Transverse colon (tissue), 4 donors: ENCODE data around the gene ARHGEF7. TPM values are rescaled to one million over a fixed set of nuclear protein-coding genes. Genes with fewer than 3 reads are reported as not detected.
"Not testable (repeated sequence)": the region's sequence is repeated elsewhere in the genome, so short reads cannot be mapped to it uniquely, and the experiment has no call there.

Experiments used
- DNase-seq: peaks from one replicate; pipeline ENCODE4 v3.0.0-alpha.2; 2019
- H3K27ac ChIP-seq, 4 donors: fragments of 200-600 bp; sonication (generic); 2 replicates each; pipeline ENCODE4 v1.5.1; 2016 to 2018; ENCODE audit warnings: inconsistent platforms in 4 of 4
- H3K27me3 ChIP-seq: fragments of 200-600 bp; sonication (generic); 2 replicates; pipeline ENCODE4 v1.5.1; 2017; ENCODE audit warnings: inconsistent platforms
- H3K36me3 ChIP-seq, 4 donors: fragments of 200-600 bp; sonication (generic); 2 replicates each; pipeline ENCODE4 v1.5.1; 2017 to 2019; ENCODE audit warnings: inconsistent platforms in 4 of 4
- H3K4me1 ChIP-seq, 4 donors: fragments of 200-600 bp; sonication (generic); 2 replicates each; pipeline ENCODE4 v1.5.1; 2017 to 2020; ENCODE audit warnings: inconsistent platforms in 4 of 4
- H3K4me3 ChIP-seq, 4 donors: fragments of 200-600 bp; sonication (generic); 1 replicate in 1 of 4; 2 replicates in 3 of 4; pipeline versions ENCODE4 v1.5.1 to v1.6.1; 2017 to 2019; ENCODE audit warnings: inconsistent platforms in 4 of 4
- H3K9me3 ChIP-seq, 2 donors: fragments of 200-600 bp; sonication (generic); 2 replicates each; pipeline ENCODE4 v1.5.1; 2017 to 2019; ENCODE audit warnings: inconsistent platforms in 2 of 2
- CTCF ChIP-seq, 5 experiments: fragments of 200-600 bp in 3 of 5; fragments of 450-650 bp in 2 of 5; sonication (generic) in 3 of 5; IDR thresholded peaks; 1 replicate in 2 of 5; 2 replicates in 3 of 5; pipeline ENCODE4 v1.5.1; 2016 to 2017; ENCODE audit warnings: antibody characterized with exemption in 5 of 5, inconsistent platforms in 3 of 5, mild to moderate bottlenecking in 2 of 5, moderate library complexity in 1 of 5
- EP300 ChIP-seq: sonication (generic); formaldehyde crosslinking; IDR thresholded peaks from one replicate; pipeline ENCODE4 v1.6.1; 2017; ENCODE audit warnings: antibody characterized with exemption, low read depth
- POLR2A ChIP-seq: fragments of 450-650 bp; IDR thresholded peaks from one replicate; pipeline ENCODE4 v1.6.1; 2016; ENCODE audit warnings: antibody characterized with exemption, mild to moderate bottlenecking, moderate library complexity
- POLR2AphosphoS5 ChIP-seq, 3 donors: sonication (generic); formaldehyde crosslinking; IDR thresholded peaks; one replicate each; pipeline ENCODE4 v1.6.1; 2016; ENCODE audit warnings: antibody characterized with exemption in 3 of 3
- WGBS, 2 donors: methylation state at CpG; one replicate each; pipeline ENCODE4 v1.1.5; 2018; ENCODE audit warnings: low coverage in 1 of 2; 5-methylcytosine and 5-hydroxymethylcytosine counted together
- in situ Hi-C, 4 donors: fragments of 200-750 bp; cut with MboI; loops; one replicate each; pipeline versions ENCODE4 v1.15.0 to v1.15.1; 2017; ENCODE audit warnings: low sequenced_read_pairs in 3 of 4, low pct_ligation_motif_present in 1 of 4, low pct_unique_long_range_greater_than_20kb in 1 of 4
- intact Hi-C: fragments of 100-400 bp; cut with DNase I; formaldehyde crosslinking; loops from one replicate; pipeline ENCODE4 v1.15.1; 2023; ENCODE audit warnings: low total_unique reads
- total RNA-seq, 4 donors: library from RNA; depleted of rRNA; stranded (reverse); fragments of >200 nt; gene quantifications; one replicate each; pipeline ENCODE4 v1.1.0, GENCODE V29; 2016

Gene ARHGEF7
- total RNA-seq, 4 donors from 2014 or later: 62.3 to 104 (median 75.6) TPM

- H3K9me3 ChIP-seq, H3K27me3 ChIP-seq, DNase-seq, H3K4me3 ChIP-seq, H3K36me3 ChIP-seq, in situ Hi-C loops, H3K27ac ChIP-seq, intact Hi-C loops: not testable (repeated sequence)
- WGBS, 2 donors: 84% methylated on average over 5 to 6 of the region's 6 CpGs
- H3K4me1 ChIP-seq: peaks cover 3 to 30% (median 7%) of the 10 kb centered on the region in 4 donors
Observed at GRCh38 chr13:111198732-111199378, 83.7 kb downstream of the ARHGEF7 start.

GRCh38 chr13:111201304-111201940, 86.3 kb downstream of the ARHGEF7 start:
- no peak overlapping the region for H3K4me3 ChIP-seq
- no peaks in the 10 kb centered on the region for H3K27me3 ChIP-seq
- peaks cover 3 to 42% (median 15%) of the 10 kb centered on the region in 4 donors for H3K4me1 ChIP-seq
- no peaks in the 10 kb centered on the region for H3K9me3 ChIP-seq
- TF ChIP-seq CTCF (IDR thresholded peaks at IDR 0.05) (no peak), POLR2A (no peak), POLR2AphosphoS5 (IDR thresholded peaks at IDR 0.05) (no peak), EP300 (no peak)
- 68 to 80% methylated on average over 1 to 8 of the region's 8 CpGs for WGBS, 2 donors
- in situ Hi-C loops (loop anchor here in 1 of 4 donors (25.0 kb wide), 1 partner anchor 289 kb away; the partner anchor contains the start of gene ANKRD10), intact Hi-C loops (no loop called here)
- DNase-seq: no peak
- H3K36me3 ChIP-seq: peaks cover 0 to 9% (median 0%) of the 10 kb centered on the region in 4 donors
- H3K27ac ChIP-seq: no peak overlapping the region

GRCh38 chr13:111202156-111202621, 87.1 kb downstream of the ARHGEF7 start:
- in situ Hi-C loops: loop anchor here in 1 of 4 donors (25.0 kb wide), 1 partner anchor 290 kb away; the partner anchor contains the start of gene ANKRD10
- WGBS, 2 donors: 54 to 84% methylated on average over 2 to 4 of the region's 4 CpGs
- Histone ChIP-seq H3K4me3 (no peak overlapping the region), H3K4me1 (peaks cover 3 to 42% (median 15%) of the 10 kb centered on the region in 4 donors), H3K27ac (peak overlapping the region in 2 of 4 donors; percentile 30 to 48), H3K9me3 (no peaks in the 10 kb centered on the region), H3K36me3 (peaks cover 0 to 9% (median 0%) of the 10 kb centered on the region in 4 donors), H3K27me3 (no peaks in the 10 kb centered on the region)
- DNase-seq: no peak
- no peak for TF ChIP-seq EP300
- no peak for TF ChIP-seq CTCF (IDR thresholded peaks at IDR 0.05)
- TF ChIP-seq POLR2AphosphoS5 (IDR thresholded peaks at IDR 0.05): no peak
- no peak for TF ChIP-seq POLR2A
- intact Hi-C loops: no loop called here

- 27 to 29% methylated on average over 1 of the region's 1 CpG for WGBS, 2 donors
- DNase-seq: no peak
- Histone ChIP-seq H3K27me3 (no peaks in the 10 kb centered on the region), H3K9me3 (no peaks in the 10 kb centered on the region), H3K4me3 (no peak overlapping the region), H3K4me1 (peaks cover 3 to 42% (median 15%) of the 10 kb centered on the region in 4 donors), H3K27ac (peak overlapping the region in 3 of 4 donors; percentile 30 to 48 (median 48)), H3K36me3 (peaks cover 0 to 8% (median 0%) of the 10 kb centered on the region in 4 donors)
- TF ChIP-seq POLR2AphosphoS5 (IDR thresholded peaks at IDR 0.05) (no peak), CTCF (IDR thresholded peaks at IDR 0.05) (no peak), POLR2A (no peak), EP300 (no peak)
- in situ Hi-C loops: loop anchor here in 1 of 4 donors (25.0 kb wide), 1 partner anchor 290 kb away; the partner anchor contains the start of gene ANKRD10
- intact Hi-C loops: no loop called here
Observed at GRCh38 chr13:111202745-111203144, 87.6 kb downstream of the ARHGEF7 start.
